Astrocyte (in vitro differentiated cells and primary cell): Measurements from ENCODE around the gene STKLD1. TPM values are rescaled to one million over a fixed set of nuclear protein-coding genes. Genes with fewer than 3 reads are reported as not detected.

ENCODE experiments used
- DNase-seq: peaks from one replicate; pipeline ENCODE4 v3.0.0-alpha.2; 2010; ENCODE audit warnings: low read depth
- FAIRE-seq: peaks from 2 replicates; lab custom pipeline; 2011; peaks lifted over from hg19 to GRCh38; lab: Jason Lieb, UNC
- H2AFZ ChIP-seq: 2 replicates; pipeline ENCODE4 v1.6.0; 2012; ENCODE audit warnings: low read depth, low read length, inconsistent platforms
- H3K27ac ChIP-seq: 2 replicates; pipeline ENCODE4 v1.5.1; 2011; ENCODE audit warnings: low read depth, low read length, inconsistent platforms
- H3K27me3 ChIP-seq: 2 replicates; pipeline ENCODE4 v1.6.0; 2011; ENCODE audit warnings: low read length, inconsistent platforms; ENCODE audit not compliant: insufficient read depth
- H3K36me3 ChIP-seq: 2 replicates; pipeline ENCODE4 v1.5.1; 2011; ENCODE audit warnings: low read length, inconsistent platforms; ENCODE audit not compliant: insufficient read depth
- H3K4me1 ChIP-seq: 2 replicates; pipeline ENCODE4 v1.5.1; 2011; ENCODE audit warnings: low read length, inconsistent platforms; ENCODE audit not compliant: insufficient read depth
- H3K4me2 ChIP-seq: 2 replicates; pipeline ENCODE4 v1.6.0; 2012; ENCODE audit warnings: low read length, inconsistent platforms
- H3K4me3 ChIP-seq: 2 replicates; pipeline ENCODE4 v1.5.1; 2011; ENCODE audit warnings: low read depth, mild to moderate bottlenecking, low read length, inconsistent platforms; ENCODE audit not compliant: insufficient read depth
- H3K79me2 ChIP-seq: 2 replicates; pipeline ENCODE4 v1.6.0; 2012; ENCODE audit warnings: mild to moderate bottlenecking, low read length, inconsistent platforms; ENCODE audit not compliant: insufficient read depth
- H3K9ac ChIP-seq: 2 replicates; pipeline ENCODE4 v1.6.0; 2012; ENCODE audit warnings: mild to moderate bottlenecking, low read length, inconsistent platforms
- H3K9me3 ChIP-seq: 2 replicates; pipeline ENCODE4 v1.5.1; 2012; ENCODE audit warnings: low read depth, mild to moderate bottlenecking, low read length, inconsistent platforms; ENCODE audit not compliant: insufficient read depth
- H4K20me1 ChIP-seq: 2 replicates; pipeline ENCODE4 v1.6.0; 2012; ENCODE audit warnings: low read length, inconsistent platforms; ENCODE audit not compliant: insufficient read depth
- H3K27ac Mint-ChIP-seq: one replicate; pipeline ENCODE4 v1.8.0; 2021; ENCODE audit warnings: mild to moderate bottlenecking, mixed read lengths; ENCODE audit not compliant: unreplicated experiment
- H3K27me3 Mint-ChIP-seq: one replicate; pipeline ENCODE4 v1.8.0; 2021; ENCODE audit warnings: low read depth, mixed read lengths; ENCODE audit not compliant: unreplicated experiment
- H3K36me3 Mint-ChIP-seq: one replicate; pipeline ENCODE4 v1.8.0; 2021; ENCODE audit warnings: low read depth, mixed read lengths; ENCODE audit not compliant: unreplicated experiment
- H3K4me1 Mint-ChIP-seq: one replicate; pipeline ENCODE4 v1.8.0; 2021; ENCODE audit warnings: low read depth, mixed read lengths; ENCODE audit not compliant: unreplicated experiment
- H3K4me3 Mint-ChIP-seq: one replicate; pipeline ENCODE4 v1.8.0; 2021; ENCODE audit warnings: mild to moderate bottlenecking, moderate library complexity, mixed read lengths; ENCODE audit not compliant: unreplicated experiment
- H3K9me3 Mint-ChIP-seq: one replicate; pipeline ENCODE4 v1.8.0; 2021; ENCODE audit warnings: mild to moderate bottlenecking, mixed read lengths; ENCODE audit not compliant: unreplicated experiment
- CTCF ChIP-seq: IDR thresholded peaks from 2 replicates; pipeline ENCODE4 v1.5.1; 2011; ENCODE audit warnings: low read depth, mild to moderate bottlenecking, inconsistent platforms, low read length, moderate library complexity; ENCODE audit not compliant: insufficient read depth
- EZH2 ChIP-seq: IDR thresholded peaks from 2 replicates; pipeline ENCODE4 v1.6.1; 2012; ENCODE audit warnings: mild to moderate bottlenecking, low read length, inconsistent platforms; ENCODE audit not compliant: insufficient read depth
- total RNA-seq: library from RNA; stranded (reverse); gene quantifications from 2 replicates; pipeline ENCODE4 v1.2.1, GENCODE V29; 2021

Gene STKLD1
- total RNA-seq, 1 donor from 2014 or later = 0.82 TPM

GRCh38 chr9:133369933-133370332 is 6.2 kb upstream of the STKLD1 start:
- Histone ChIP-seq H4K20me1 (peaks cover 100% of the 10 kb centered on the region), H3K79me2 (peaks cover 100% of the 10 kb centered on the region), H3K27me3 (no peaks in the 10 kb centered on the region), H3K4me1 (peaks cover 41% of the 10 kb centered on the region), H3K4me2 (no peak overlapping the region), H3K9ac (no peak overlapping the region), H3K27ac (no peak overlapping the region), H3K4me3 (no peak overlapping the region), H2AFZ (no peak overlapping the region), H3K36me3 (peaks cover 44% of the 10 kb centered on the region), H3K9me3 (no peaks in the 10 kb centered on the region)
- no peaks in the 10 kb centered on the region for H3K9me3 Mint-ChIP-seq
- no peak for FAIRE-seq
- TF ChIP-seq CTCF (no peak), EZH2 (no peak)
- no peak overlapping the region for H3K27ac Mint-ChIP-seq
- peaks cover 17% of the 10 kb centered on the region for H3K36me3 Mint-ChIP-seq
- peaks cover 51% of the 10 kb centered on the region for H3K4me1 Mint-ChIP-seq
- no peak for DNase-seq
- no peaks in the 10 kb centered on the region for H3K27me3 Mint-ChIP-seq
- peak overlapping the region; percentile 17 for H3K4me3 Mint-ChIP-seq

GRCh38 chr9:133370685-133371084 is 5.5 kb upstream of the STKLD1 start:
- Histone ChIP-seq H3K27ac (no peak overlapping the region), H4K20me1 (peaks cover 97% of the 10 kb centered on the region), H3K36me3 (peaks cover 40% of the 10 kb centered on the region), H3K9me3 (no peaks in the 10 kb centered on the region), H3K9ac (peak overlapping the region; percentile 41), H3K4me3 (no peak overlapping the region), H3K4me1 (peaks cover 41% of the 10 kb centered on the region), H3K4me2 (peak overlapping the region; percentile 75), H2AFZ (no peak overlapping the region), H3K79me2 (peaks cover 100% of the 10 kb centered on the region), H3K27me3 (no peaks in the 10 kb centered on the region)
- H3K9me3 Mint-ChIP-seq = no peaks in the 10 kb centered on the region
- peaks cover 15% of the 10 kb centered on the region for H3K36me3 Mint-ChIP-seq
- no peak for DNase-seq
- H3K4me3 Mint-ChIP-seq = peak overlapping the region; percentile 75
- H3K27me3 Mint-ChIP-seq = no peaks in the 10 kb centered on the region
- FAIRE-seq = no peak
- TF ChIP-seq EZH2 (no peak), CTCF (no peak)
- peaks cover 48% of the 10 kb centered on the region for H3K4me1 Mint-ChIP-seq
- H3K27ac Mint-ChIP-seq = no peak overlapping the region

GRCh38 chr9:133371261-133371711 is 4.9 kb upstream of the STKLD1 start:
- Mint-ChIP-seq H3K9me3 (no peaks in the 10 kb centered on the region), H3K4me1 (peaks cover 48% of the 10 kb centered on the region), H3K27ac (no peak overlapping the region), H3K36me3 (peaks cover 15% of the 10 kb centered on the region), H3K4me3 (peak overlapping the region; percentile 75), H3K27me3 (no peaks in the 10 kb centered on the region)
- TF ChIP-seq EZH2 (no peak), CTCF (no peak)
- DNase-seq = peak; percentile 31
- Histone ChIP-seq H3K9ac (peak overlapping the region; percentile 41), H3K27me3 (no peaks in the 10 kb centered on the region), H3K36me3 (peaks cover 34% of the 10 kb centered on the region), H4K20me1 (peaks cover 91% of the 10 kb centered on the region), H3K4me3 (no peak overlapping the region), H3K4me2 (peak overlapping the region; percentile 75), H3K9me3 (no peaks in the 10 kb centered on the region), H2AFZ (no peak overlapping the region), H3K27ac (no peak overlapping the region), H3K79me2 (peaks cover 96% of the 10 kb centered on the region), H3K4me1 (peaks cover 41% of the 10 kb centered on the region)
- FAIRE-seq = no peak
